Common myeloid progenitor, CD34-positive (primary cell): Measurements from ENCODE around the gene ZNF555.
A peak's percentile ranks its signal among the peaks of the same experiment; 100 is the strongest.

ENCODE experiments used
- CTCF ChIA-PET: fragments of 350-600 bp; sonication (Branson Sonifier 250); formaldehyde crosslinking; loops from one replicate; lab custom pipeline; 2021; ENCODE audit warnings: antibody characterized with exemption; lab: Charles Lee
- POLR2A ChIA-PET: fragments of 350-600 bp; sonication (Branson Sonifier 250); formaldehyde crosslinking; loops from one replicate; lab custom pipeline; 2021; ENCODE audit warnings: antibody characterized with exemption; lab: Charles Lee
- DNase-seq, 3 donors: peaks; one replicate each; pipeline versions ENCODE4 v3.0.0 to v3.0.0-alpha.2; 2013
- H3K27ac ChIP-seq, 2 experiments: 1 replicate in 1 of 2; 2 replicates in 1 of 2; pipeline ENCODE4 v1.7.0; 2013; ENCODE audit warnings: inconsistent platforms in 2 of 2, low read length in 2 of 2, mild to moderate bottlenecking in 2 of 2, low read depth in 1 of 2, moderate library complexity in 1 of 2; ENCODE audit not compliant: severe bottlenecking in 2 of 2, insufficient read depth in 1 of 2, poor library complexity in 1 of 2
- H3K27me3 ChIP-seq, 5 experiments: replicated peaks in 2 of 5; 1 replicate in 3 of 5; 2 replicates in 2 of 5; pipeline versions ENCODE4 v1.6.1 to v1.7.0; 2013; ENCODE audit warnings: low read length in 4 of 5, mild to moderate bottlenecking in 2 of 5, moderate library complexity in 2 of 5, inconsistent platforms in 1 of 5; ENCODE audit not compliant: insufficient read depth in 5 of 5, control insufficient read depth in 4 of 5
- H3K36me3 ChIP-seq, 4 experiments: 1 replicate in 2 of 4; 2 replicates in 2 of 4; pipeline versions ENCODE4 v1.6.1 to v1.7.0; 2013; ENCODE audit warnings: low read length in 3 of 4, control low read depth in 1 of 4, mild to moderate bottlenecking in 1 of 4; ENCODE audit not compliant: control insufficient read depth in 4 of 4, insufficient read depth in 4 of 4
- H3K4me1 ChIP-seq, 4 experiments: 1 replicate in 3 of 4; 2 replicates in 1 of 4; pipeline versions ENCODE4 v1.6.1 to v1.7.1; 2013; ENCODE audit warnings: low read length in 3 of 4, mild to moderate bottlenecking in 3 of 4, control low read depth in 1 of 4, inconsistent platforms in 1 of 4, moderate library complexity in 1 of 4; ENCODE audit not compliant: control insufficient read depth in 4 of 4, insufficient read depth in 4 of 4; ENCODE audit errors: control extremely low read depth in 1 of 4
- H3K4me3 ChIP-seq, 7 experiments: 1 replicate in 4 of 7; 2 replicates in 3 of 7; pipeline versions ENCODE4 v1.5.1 to v1.7.0; 2013; ENCODE audit warnings: mild to moderate bottlenecking in 7 of 7, low read length in 6 of 7, moderate library complexity in 6 of 7, inconsistent platforms in 2 of 7, low read depth in 2 of 7, control low read depth in 1 of 7; ENCODE audit not compliant: insufficient read depth in 4 of 7, control insufficient read depth in 1 of 7; ENCODE audit errors: extremely low read depth in 1 of 7
- H3K9me3 ChIP-seq, 5 experiments: 1 replicate in 4 of 5; 2 replicates in 1 of 5; pipeline versions ENCODE4 v1.6.1 to v1.7.1; 2013; ENCODE audit warnings: low read length in 4 of 5, mild to moderate bottlenecking in 2 of 5, inconsistent platforms in 1 of 5, low read depth in 1 of 5, moderate library complexity in 1 of 5; ENCODE audit not compliant: control insufficient read depth in 4 of 5, insufficient read depth in 2 of 5; ENCODE audit errors: control extremely low read depth in 1 of 5
- WGBS: methylation state at CpG from one replicate; pipeline ENCODE4 v1.1.5; 2013; ENCODE audit not compliant: insufficient coverage; 5-methylcytosine and 5-hydroxymethylcytosine counted together

The ZNF555 gene

GRCh38 chr19:2827840-2828489 is 13.3 kb upstream of the ZNF555 start:
- Histone ChIP-seq H3K9me3 (peaks cover 7 to 64% (median 50%) of the 10 kb centered on the region in 5 experiments), H3K4me1 (no peaks in the 10 kb centered on the region)
- POLR2A ChIA-PET: no interaction called here

GRCh38 chr19:2834294-2834871 is 6.9 kb upstream of the ZNF555 start:
- Histone ChIP-seq H3K27me3 (no peaks in the 10 kb centered on the region), H3K36me3 (peaks cover 4 to 54% (median 30%) of the 10 kb centered on the region in 4 experiments), H3K4me1 (no peaks in the 10 kb centered on the region), H3K4me3 (no peak overlapping the region), H3K9me3 (peaks cover 0 to 80% (median 59%) of the 10 kb centered on the region in 5 experiments), H3K27ac (no peak overlapping the region)
- 96% methylated on average over 18 of the region's 19 CpGs for WGBS
- ChIA-PET POLR2A (no interaction called here), CTCF (interaction anchor here (1.5 to 3.2 kb wide), 4 partner anchors 10 to 35 kb away, joined by 4 to 12 read pairs (median 6); partner anchors contain the start of gene ZNF554)
- DNase-seq: no peak

More at GRCh38 chr19:2827840-2828489, 13.3 kb upstream of the ZNF555 start:
- 96% methylated on average over 13 of the region's 13 CpGs for WGBS
- CTCF ChIA-PET: interaction anchor here (1.1 kb wide), 1 partner anchor 10 kb away, joined by 3 read pairs; no protein-coding TSS in a partner anchor
- peaks cover 11 to 67% (median 38%) of the 10 kb centered on the region in 4 experiments for H3K36me3 ChIP-seq
- H3K27ac ChIP-seq: no peak overlapping the region
- DNase-seq: no peak
- no peaks in the 10 kb centered on the region for H3K27me3 ChIP-seq
- no peak overlapping the region for H3K4me3 ChIP-seq

GRCh38 chr19:2837430-2837829 is 3.8 kb upstream of the ZNF555 start:
- 100% methylated on average over 1 of the region's 4 CpGs for whole genome bisulfite sequencing
- no peak overlapping the region for H3K4me3 ChIP-seq
- POLR2A ChIA-PET: no interaction called here
- H3K36me3 ChIP-seq: peaks cover 2 to 43% (median 26%) of the 10 kb centered on the region in 4 experiments
- CTCF ChIA-PET: interaction anchor here (0.6 to 1.6 kb wide), 5 partner anchors 9 to 18 kb away, joined by 3 to 6 read pairs (median 3); partner anchors contain the start of gene ZNF554
- H3K9me3 ChIP-seq: peaks cover 0 to 58% (median 47%) of the 10 kb centered on the region in 5 experiments
- no peak for DNase-seq
- H3K4me1 ChIP-seq: peaks cover 4 to 12% (median 11%) of the 10 kb centered on the region in 4 experiments
- no peaks in the 10 kb centered on the region for H3K27me3 ChIP-seq
- no peak overlapping the region for H3K27ac ChIP-seq

GRCh38 chr19:2841855-2842574 is 740 bp downstream of the ZNF555 start:
- POLR2A ChIA-PET: interaction anchor here (0.7 to 1.9 kb wide), 6 partner anchors 12 to 300 kb away, joined by 3 to 8 read pairs (median 3); no protein-coding TSS in a partner anchor
- no peaks in the 10 kb centered on the region for H3K27me3 ChIP-seq
- H3K36me3 ChIP-seq: peaks cover 2 to 25% (median 12%) of the 10 kb centered on the region in 4 experiments
- DNase-seq: peak in 2 of 3 donors; percentile 26 to 43
- H3K9me3 ChIP-seq: peaks cover 1 to 35% (median 27%) of the 10 kb centered on the region in 5 experiments
- CTCF ChIA-PET: interaction anchor here (0.7 to 1.3 kb wide), 2 partner anchors 22 to 194 kb away, joined by 3 to 5 read pairs; partner anchors contain the start of gene ZNF554
- 1% methylated on average over 50 of the region's 62 CpGs for WGBS
- H3K27ac ChIP-seq: peak overlapping the region; percentile 25 to 88
- peak overlapping the region; percentile 57 to 88 (median 81) for H3K4me3 ChIP-seq
- peaks cover 5 to 15% (median 15%) of the 10 kb centered on the region in 4 experiments for H3K4me1 ChIP-seq

GRCh38 chr19:2845107-2845506 is 3.8 kb downstream of the ZNF555 start:
- no peak for DNase-seq
- Histone ChIP-seq H3K4me1 (peaks cover 5 to 15% (median 15%) of the 10 kb centered on the region in 4 experiments), H3K27ac (no peak overlapping the region), H3K9me3 (peaks cover 5 to 41% (median 30%) of the 10 kb centered on the region in 5 experiments), H3K36me3 (peaks cover 4 to 32% (median 17%) of the 10 kb centered on the region in 4 experiments), H3K4me3 (no peak overlapping the region), H3K27me3 (no peaks in the 10 kb centered on the region)
- 100% methylated on average over 1 of the region's 2 CpGs for WGBS
- CTCF ChIA-PET: no interaction called here
- POLR2A ChIA-PET: no interaction called here

- Histone ChIP-seq H3K4me3 (peak overlapping the region in 1 of 7 experiments; percentile 24), H3K4me1 (peaks cover 5 to 11% (median 9%) of the 10 kb centered on the region in 4 experiments), H3K27me3 (no peaks in the 10 kb centered on the region), H3K36me3 (peaks cover 6 to 44% (median 28%) of the 10 kb centered on the region in 4 experiments), H3K27ac (no peak overlapping the region), H3K9me3 (peaks cover 5 to 49% (median 34%) of the 10 kb centered on the region in 5 experiments)
- DNase-seq: no peak
- WGBS: 91% methylated on average over 12 of the region's 13 CpGs
- ChIA-PET POLR2A (no interaction called here), CTCF (no interaction called here)
Measured at GRCh38 chr19:2846180-2846894, 5.1 kb downstream of the ZNF555 start.
